GM18517 (cell line): ENCODE measurements around the gene TMSB15C.
A peak's percentile ranks its signal among the peaks of the same experiment; 100 is the strongest.
"Not testable (repeated sequence)": the region's sequence is repeated elsewhere in the genome, so short reads cannot be mapped to it uniquely, and the experiment has no call there.

Source experiments
- ATAC-seq: cut with Tn5 transposase; IDR thresholded peaks from one replicate; pipeline ENCODE4 v1.9.1; 2021; ENCODE audit warnings: mild to moderate bottlenecking, moderate library complexity; ENCODE audit not compliant: unreplicated experiment

TMSB15C gene

DNA sequence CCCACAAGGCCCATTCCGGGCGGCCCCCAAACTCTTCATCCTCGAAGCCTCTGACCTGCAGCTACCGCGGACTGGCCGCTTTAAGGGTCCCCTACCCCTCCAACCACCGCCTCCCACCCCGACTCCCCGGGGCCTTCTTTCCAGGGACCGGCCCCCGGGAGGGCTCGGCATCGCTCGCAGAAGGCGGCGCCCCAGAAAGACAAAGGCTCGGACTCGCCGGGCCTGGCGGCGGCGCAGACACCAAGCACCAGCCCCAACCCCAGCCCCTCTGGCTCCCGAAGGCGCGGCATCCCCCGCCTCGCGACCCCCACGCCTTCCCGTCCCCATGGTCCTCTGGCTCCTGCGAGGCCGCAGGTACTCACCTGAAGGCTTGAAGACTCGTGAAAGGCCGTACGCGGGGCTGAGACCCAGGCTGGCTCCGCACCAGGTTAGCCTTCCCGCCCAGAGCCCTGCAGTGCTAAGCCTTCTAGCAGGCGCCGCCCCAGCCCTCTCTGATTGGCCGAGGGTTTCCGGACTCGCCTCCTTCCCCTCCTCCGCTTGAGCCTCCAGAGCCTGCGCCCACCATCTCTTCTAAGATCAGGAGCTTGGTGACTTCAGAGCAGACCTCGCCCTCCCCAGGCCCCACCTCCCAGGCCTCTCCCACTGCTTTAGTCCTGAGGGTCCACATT lies at the start of gene TMSB15C:
TSS of gene TMSB15C (minus strand) at position 459 of the 668 bp plus-strand sequence.
- ATAC-seq = peak; percentile 97

- ATAC-seq = no peak
These were observed 46.8 kb upstream of the TMSB15C start for GRCh38 chrX:104122829-104123228.

DNA sequence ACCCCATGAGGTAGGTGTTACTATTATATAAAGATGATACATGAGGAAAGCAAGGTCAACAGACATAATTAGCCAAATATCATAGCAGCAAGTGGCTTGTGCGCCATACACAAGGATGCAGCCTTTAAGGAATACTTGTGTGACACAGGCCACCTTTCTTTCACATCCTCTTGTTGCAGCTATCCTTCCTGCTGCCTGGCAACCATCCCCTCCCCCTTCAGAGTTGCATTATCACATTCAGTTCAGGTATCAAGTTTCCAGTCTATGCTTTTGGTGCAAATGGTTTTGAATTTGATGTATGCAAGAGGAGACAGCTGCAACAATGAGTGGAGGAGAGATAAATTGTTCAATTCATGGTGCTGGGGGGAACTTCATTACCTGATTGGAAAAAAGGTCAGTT lies 42.7 kb upstream of the TMSB15C start:
- no peak for ATAC-seq

DNA sequence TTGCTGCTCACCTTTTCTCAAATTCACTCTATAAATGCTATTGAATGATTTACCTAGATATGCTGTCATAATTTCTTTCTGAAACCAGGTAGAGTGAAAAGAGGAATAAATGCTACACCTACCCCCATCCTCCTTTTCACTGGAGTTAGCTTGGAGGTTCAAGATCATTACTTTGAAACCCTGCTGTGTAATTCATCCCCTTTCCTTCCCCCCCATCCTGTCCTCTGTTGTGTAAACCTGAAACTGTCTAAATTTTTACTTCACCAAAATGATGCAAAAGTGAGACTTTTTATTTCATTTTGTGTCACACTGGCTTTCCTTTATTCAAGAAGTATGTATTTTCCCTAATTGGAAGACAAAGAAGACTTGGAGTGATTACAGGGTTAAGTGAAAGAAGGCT lies 41.7 kb upstream of the TMSB15C start:
- ATAC-seq = no peak

DNA sequence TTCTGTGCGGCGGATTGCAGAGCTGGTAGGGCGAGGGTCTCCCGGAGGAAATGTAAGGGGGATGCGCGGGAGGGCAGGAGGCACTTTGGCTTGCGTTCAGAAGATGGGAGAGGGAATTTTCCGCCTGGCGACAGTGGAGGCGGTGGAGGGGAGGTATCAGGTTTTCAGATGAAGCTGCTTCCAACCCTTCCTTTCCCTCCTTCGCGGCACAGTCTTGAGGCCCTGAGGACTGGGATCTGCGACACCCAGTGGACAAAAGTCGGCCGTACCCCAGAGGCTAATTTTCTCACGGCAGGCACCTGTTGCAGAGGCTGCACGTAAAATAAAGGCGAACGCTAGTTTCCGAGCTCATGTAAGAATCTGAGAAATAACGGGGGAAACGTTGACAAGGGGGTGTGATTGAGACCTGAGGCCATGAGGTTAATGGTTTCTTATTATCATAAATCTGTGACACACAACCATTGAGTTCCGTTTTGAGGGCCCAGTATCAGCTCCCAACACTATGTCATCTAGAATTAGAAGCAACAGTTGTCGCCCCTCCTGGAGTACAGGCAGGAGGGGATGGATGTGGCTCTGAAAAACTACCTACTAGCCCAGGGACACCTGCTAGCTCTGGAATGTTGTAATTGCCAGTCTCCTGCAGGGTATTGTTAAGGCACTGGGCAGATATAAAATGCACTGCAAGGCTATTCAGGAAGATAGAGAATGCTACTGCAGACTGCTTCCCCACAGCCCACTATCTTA lies 37.4 kb upstream of the TMSB15C start:
- ATAC-seq = peak; percentile 30

DNA sequence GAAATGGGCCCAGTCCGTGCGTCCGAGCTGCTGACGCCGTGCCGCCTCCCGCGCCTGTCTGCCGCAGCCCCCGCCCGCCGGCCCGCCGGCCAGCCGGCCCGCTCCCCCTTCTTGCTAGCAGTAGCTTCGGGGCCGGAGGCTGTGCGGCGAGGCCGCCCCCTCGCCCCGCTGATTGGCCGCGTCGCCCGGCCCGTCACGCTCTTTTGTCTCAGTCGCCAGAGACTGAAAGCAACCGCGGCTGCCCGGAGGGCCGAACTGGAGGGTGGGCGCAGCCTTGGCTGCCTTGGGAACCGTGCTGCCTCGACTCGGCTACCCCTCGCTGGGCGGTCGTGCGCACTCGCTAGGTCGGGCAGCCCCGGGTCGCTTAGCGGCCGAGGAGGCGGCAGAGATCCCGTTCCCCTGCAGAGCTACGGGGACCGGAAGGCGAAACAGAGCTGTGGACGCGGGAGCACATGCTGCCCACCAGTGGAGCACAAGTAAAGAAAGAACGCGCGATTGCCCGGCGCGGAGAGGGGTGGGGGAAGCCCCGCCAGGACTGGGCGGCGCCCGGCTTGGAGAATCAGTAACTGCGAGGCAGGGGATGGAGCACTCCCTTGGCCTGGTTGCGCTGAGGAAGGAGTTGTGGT lies 36.4 kb upstream of the TMSB15C start, which contains the start of gene ZCCHC18:
TSS of gene ZCCHC18 (plus strand) at position 198 of the 626 bp plus-strand sequence. CDS start 1,589 bp downstream, outside the sequence.
- ATAC-seq = peak; percentile 71

- ATAC-seq = peak; percentile 58
These were observed 34.6 kb upstream of the TMSB15C start for GRCh38 chrX:104110491-104111240.

DNA sequence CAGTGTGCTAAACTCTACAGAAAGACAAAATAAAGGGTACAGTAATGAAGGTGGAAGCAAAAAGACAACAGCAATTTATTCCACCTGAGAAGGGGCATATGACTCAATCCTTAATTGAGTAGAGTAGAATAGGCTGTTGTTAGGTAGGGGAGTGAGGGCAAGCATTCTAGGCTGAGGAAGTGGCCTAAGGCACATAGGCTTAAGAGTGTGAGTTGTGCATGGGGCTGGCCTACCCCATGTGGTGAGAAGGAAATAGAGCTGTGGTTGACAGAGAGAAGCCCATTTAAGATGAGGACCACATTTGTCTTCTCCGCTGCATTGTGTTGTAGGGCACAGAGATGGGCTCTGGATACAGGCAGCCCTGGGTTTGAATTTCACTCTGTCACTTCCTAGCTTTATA lies 32.9 kb upstream of the TMSB15C start:
- ATAC-seq = no peak

DNA sequence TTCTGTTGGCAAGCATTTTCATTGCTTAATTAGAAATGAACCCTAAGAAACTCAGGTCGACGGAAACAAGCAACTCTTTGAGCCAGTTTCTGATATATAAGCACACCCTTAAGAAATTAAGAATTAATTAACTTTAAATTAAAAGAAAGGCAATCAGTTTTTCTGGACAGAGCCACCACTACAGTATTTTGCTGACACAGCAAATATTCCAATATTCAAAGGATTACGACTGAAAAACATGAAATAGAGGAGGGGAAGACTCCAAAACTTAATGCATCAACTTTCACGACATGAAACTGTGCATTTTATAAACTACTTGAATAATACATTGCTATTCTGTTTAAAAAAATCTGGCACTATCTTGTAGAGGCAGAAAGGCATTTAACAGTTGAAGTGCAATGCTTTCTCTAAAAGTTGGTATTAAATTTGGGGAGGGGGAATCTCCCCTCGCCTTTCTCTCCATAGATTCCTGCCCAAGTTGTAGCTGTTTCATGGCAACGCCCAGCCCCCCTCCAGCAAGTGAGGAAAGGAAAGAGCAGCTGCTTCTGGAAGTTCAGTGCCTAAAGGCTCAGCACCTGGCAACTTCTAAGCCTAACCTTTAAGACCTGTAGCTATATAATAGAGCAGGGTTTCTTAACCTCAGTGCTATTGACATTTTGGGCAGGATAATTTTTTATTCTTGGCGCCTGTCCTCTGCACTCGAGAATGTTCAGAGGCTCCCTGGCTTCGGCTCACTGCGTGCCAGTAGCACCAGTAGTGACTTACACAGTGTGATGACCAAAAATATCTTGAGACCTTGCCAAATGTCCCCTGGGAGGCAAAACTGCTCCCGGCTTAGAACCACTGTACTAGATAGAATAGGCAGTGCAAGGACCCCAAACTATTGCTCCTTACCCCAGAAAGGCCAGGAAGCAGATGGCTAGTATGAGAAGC lies 29.6 kb upstream of the TMSB15C start:
- no peak for ATAC-seq

- no peak for ATAC-seq
These were observed 28.6 kb upstream of the TMSB15C start for GRCh38 chrX:104104676-104105075.

DNA sequence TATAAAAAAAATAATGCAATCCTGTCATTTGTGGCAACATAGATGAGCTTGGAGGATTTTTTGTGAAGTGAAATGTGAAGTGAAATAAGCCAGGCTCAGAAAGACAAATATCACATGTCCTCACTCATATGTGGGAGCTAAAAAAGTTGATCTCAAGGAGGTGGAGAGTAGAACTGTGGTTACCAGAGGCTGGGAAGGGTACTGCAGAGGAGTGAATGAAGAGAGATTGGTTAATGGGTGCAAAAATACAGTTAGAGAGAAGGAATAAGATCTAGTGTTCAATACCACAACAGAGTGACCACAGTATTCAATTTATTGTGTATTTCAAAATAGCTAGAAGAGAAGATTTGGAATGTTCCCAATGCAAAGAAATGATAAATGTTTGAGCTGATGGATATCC lies 22.9 kb upstream of the TMSB15C start:
- no peak for ATAC-seq

- peak; percentile 86 for ATAC-seq
These were observed 22.2 kb upstream of the TMSB15C start for GRCh38 chrX:104098151-104098808.

GRCh38 chrX:104085919-104086318 lies 9.9 kb upstream of the TMSB15C start:
- no peak for ATAC-seq

GRCh38 chrX:104085477-104085876 lies 9.4 kb upstream of the TMSB15C start:
- ATAC-seq = no peak

DNA sequence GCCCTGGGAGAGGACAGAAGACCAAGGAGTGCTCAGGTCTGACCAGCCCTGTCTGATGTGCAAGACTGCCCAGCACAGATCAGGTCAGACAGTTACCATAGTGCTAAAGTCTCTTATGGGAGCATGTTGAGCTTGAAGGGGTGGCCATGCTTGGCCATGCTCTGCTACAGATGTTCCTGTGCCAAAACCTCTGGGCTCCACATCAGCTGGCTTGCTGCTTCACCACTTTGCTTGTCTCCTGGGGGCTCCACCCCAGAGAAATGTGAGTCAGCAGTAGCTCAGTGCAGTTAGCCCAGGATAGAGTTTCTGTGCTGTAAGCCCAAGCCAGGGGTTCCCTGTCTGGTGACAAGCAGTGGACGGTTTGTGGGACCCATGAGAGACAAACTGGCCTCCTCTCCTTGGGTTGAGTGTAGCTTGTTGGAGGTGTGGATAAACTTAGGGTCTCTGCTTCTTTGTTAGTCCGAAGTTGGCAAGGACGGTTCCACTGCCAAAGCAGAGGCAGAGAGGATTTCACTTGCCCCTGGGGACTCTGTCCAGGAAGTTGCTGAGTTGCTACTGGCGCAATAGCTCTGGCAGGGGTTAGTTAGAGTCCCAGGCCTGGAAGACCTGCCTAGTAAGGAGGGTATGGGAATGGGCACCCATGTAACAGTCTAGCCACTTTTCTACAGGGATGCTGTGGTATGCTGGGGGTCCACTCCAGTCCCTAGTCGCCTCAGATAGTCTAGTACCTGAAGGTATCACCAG lies 8.7 kb upstream of the TMSB15C start:
- ATAC-seq = no peak

- no peak for ATAC-seq
These were observed 8.0 kb upstream of the TMSB15C start for GRCh38 chrX:104084063-104084462.

DNA sequence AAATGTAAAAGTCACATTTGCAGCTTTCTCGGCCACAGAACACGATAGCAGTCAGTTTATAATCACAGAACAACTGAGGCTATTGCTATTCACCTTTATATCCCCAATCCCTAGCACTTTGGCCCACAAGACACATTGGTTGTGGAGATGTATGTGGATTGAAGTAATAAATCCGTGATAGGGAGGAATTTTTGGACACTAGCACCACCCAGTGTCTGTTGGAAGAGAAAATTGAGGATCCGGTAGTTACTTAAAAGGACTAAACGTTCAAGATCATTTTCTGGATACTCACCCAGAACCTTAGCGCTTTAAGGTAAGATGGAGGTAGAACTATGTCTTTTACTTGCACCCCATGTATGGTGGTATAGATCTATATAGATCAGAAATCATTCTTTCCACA lies 1.8 kb upstream of the TMSB15C start:
- ATAC-seq = not testable (repeated sequence)

DNA sequence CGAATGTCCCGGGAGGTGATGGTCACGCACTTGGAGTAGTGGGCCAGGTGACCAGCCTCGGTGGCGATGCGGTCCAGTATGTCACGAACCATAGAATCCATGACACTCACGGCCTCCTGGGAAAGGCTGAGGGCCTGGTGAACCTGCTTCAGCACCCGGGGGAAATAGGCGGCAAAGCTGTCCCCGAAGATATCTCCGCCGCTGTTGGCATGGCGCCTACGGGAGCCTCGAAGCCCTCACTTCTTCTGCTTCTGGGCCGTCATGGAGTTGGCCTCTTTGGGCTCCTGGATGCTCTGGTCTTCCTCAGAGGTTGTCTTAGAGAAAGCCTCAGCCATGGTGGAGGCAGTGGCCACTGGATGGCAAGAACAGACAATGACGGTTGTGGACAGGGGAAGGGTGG lies 13.4 kb downstream of the TMSB15C start:
- ATAC-seq = not testable (repeated sequence)

- ATAC-seq = not testable (repeated sequence)
These were observed 21.1 kb downstream of the TMSB15C start for GRCh38 chrX:104054956-104055355.
